ENCODE data around the gene FSD2. TPM values are rescaled to one million over a fixed set of nuclear protein-coding genes. Genes with fewer than 3 reads are reported as not detected.
"Not testable (repeated sequence)": the region's sequence is repeated elsewhere in the genome, so short reads cannot be mapped to it uniquely, and the experiment has no call there.

FSD2 gene
- total RNA-seq, 1 donor from 2014 or later = not detected

GRCh38 chr15:82774496-82774895 is 31.4 kb downstream of the FSD2 start:
- Mint-ChIP-seq H3K36me3 (ENCODE audit: insufficient read depth) (no peaks in the 10 kb centered on the region), H3K4me1 (ENCODE audit: low read depth) (no peaks in the 10 kb centered on the region), H3K27ac (no peak overlapping the region), H3K4me3 (ENCODE audit: low read depth) (no peak overlapping the region), H3K27me3 (no peaks in the 10 kb centered on the region), H3K9me3 (ENCODE audit: low read depth) (peaks cover 6% of the 10 kb centered on the region)
- TF ChIP-seq, protein P1, sequence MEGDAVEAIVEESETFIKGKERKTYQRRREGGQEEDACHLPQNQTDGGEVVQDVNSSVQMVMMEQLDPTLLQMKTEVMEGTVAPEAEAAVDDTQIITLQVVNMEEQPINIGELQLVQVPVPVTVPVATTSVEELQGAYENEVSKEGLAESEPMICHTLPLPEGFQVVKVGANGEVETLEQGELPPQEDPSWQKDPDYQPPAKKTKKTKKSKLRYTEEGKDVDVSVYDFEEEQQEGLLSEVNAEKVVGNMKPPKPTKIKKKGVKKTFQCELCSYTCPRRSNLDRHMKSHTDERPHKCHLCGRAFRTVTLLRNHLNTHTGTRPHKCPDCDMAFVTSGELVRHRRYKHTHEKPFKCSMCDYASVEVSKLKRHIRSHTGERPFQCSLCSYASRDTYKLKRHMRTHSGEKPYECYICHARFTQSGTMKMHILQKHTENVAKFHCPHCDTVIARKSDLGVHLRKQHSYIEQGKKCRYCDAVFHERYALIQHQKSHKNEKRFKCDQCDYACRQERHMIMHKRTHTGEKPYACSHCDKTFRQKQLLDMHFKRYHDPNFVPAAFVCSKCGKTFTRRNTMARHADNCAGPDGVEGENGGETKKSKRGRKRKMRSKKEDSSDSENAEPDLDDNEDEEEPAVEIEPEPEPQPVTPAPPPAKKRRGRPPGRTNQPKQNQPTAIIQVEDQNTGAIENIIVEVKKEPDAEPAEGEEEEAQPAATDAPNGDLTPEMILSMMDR (IDR thresholded peaks at IDR 0.05; ENCODE audit: unreplicated experiment) = no peak
- no peak for DNase-seq (ENCODE audit: low spot score, unreplicated experiment)

GRCh38 chr15:82771789-82772607 is 33.9 kb downstream of the FSD2 start:
- peaks cover 5% of the 10 kb centered on the region for H3K9me3 Mint-ChIP-seq (ENCODE audit: low read depth)
- no peak overlapping the region for H3K4me3 Mint-ChIP-seq (ENCODE audit: low read depth)
- TF ChIP-seq, protein P1 (IDR thresholded peaks at IDR 0.05; ENCODE audit: unreplicated experiment) = no peak
- no peaks in the 10 kb centered on the region for H3K36me3 Mint-ChIP-seq (ENCODE audit: insufficient read depth)
- DNase-seq (ENCODE audit: low spot score, unreplicated experiment) = no peak
- no peaks in the 10 kb centered on the region for H3K27me3 Mint-ChIP-seq
- H3K4me1 Mint-ChIP-seq (ENCODE audit: low read depth) = no peaks in the 10 kb centered on the region
- no peak overlapping the region for H3K27ac Mint-ChIP-seq

GRCh38 chr15:82768414-82769054 is 37.3 kb downstream of the FSD2 start:
- Mint-ChIP-seq H3K4me1 (ENCODE audit: low read depth) (no peaks in the 10 kb centered on the region), H3K27me3 (no peaks in the 10 kb centered on the region), H3K9me3 (ENCODE audit: low read depth) (no peaks in the 10 kb centered on the region), H3K27ac (no peak overlapping the region), H3K4me3 (ENCODE audit: low read depth) (no peak overlapping the region), H3K36me3 (ENCODE audit: insufficient read depth) (peaks cover 2% of the 10 kb centered on the region)
- no peak for DNase-seq (ENCODE audit: low spot score, unreplicated experiment)
- TF ChIP-seq, protein P1 (IDR thresholded peaks at IDR 0.05; ENCODE audit: unreplicated experiment) = no peak

DNA sequence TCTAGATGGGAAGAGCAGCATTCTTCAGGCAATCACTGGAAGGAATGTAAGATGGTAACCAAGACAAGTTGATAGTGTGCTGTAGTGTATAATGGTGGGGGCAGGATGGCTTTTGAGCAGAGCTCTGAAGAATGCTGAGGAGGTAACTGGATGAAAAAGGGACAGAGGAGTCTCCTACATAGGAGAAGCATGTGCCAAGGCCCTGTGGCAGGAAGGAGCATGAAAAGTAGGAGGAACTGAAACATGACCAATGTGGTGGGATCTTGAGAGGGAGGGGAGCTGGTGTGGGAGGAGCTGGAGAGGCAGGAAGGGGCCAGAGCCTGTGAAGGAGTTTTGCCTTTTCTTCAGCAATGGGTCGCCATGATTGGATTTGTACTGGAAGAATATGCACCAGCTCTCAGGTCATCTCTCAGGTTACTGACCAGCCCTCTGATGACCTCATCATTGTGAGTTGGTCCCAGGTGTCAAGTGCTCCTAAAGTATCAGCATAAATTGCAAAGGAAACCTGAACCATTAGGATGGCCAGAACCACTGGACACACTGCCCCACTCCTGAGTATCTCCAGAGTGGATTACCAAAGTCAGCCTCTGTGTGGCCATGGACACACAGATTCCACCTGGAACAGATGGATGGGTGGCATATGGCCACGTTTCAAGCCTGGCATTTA is 38.6 kb downstream of the FSD2 start:
- Mint-ChIP-seq H3K27ac (no peak overlapping the region), H3K4me3 (ENCODE audit: low read depth) (no peak overlapping the region), H3K4me1 (ENCODE audit: low read depth) (no peaks in the 10 kb centered on the region), H3K9me3 (ENCODE audit: low read depth) (no peaks in the 10 kb centered on the region), H3K27me3 (no peaks in the 10 kb centered on the region), H3K36me3 (ENCODE audit: insufficient read depth) (peaks cover 2% of the 10 kb centered on the region)
- no peak for DNase-seq (ENCODE audit: low spot score, unreplicated experiment)
- TF ChIP-seq, protein P1 (IDR thresholded peaks at IDR 0.05; ENCODE audit: unreplicated experiment) = no peak

GRCh38 chr15:82766201-82766600 is 39.7 kb downstream of the FSD2 start:
- H3K4me3 Mint-ChIP-seq (ENCODE audit: low read depth); H3K9me3 Mint-ChIP-seq (ENCODE audit: low read depth); H3K4me1 Mint-ChIP-seq (ENCODE audit: low read depth); H3K27me3 Mint-ChIP-seq; H3K27ac Mint-ChIP-seq; H3K36me3 Mint-ChIP-seq (ENCODE audit: insufficient read depth); DNase-seq (ENCODE audit: low spot score, unreplicated experiment): not testable (repeated sequence)
